ENCODE measurements around the gene PCBP3.
"Not testable (repeated sequence)": the region's sequence is repeated elsewhere in the genome, so short reads cannot be mapped to it uniquely, and the experiment has no call there.

The PCBP3 gene

GRCh38 chr21:45642122-45642813 is 1.3 kb upstream of the PCBP3 start:
- Histone ChIP-seq H3K4me1 (ENCODE audit: control insufficient read depth in 1 of 2, insufficient read depth in 2 of 2, low read length in 2 of 2) (peaks cover 20 to 27% of the 10 kb centered on the region in 2 donors), H3K27me3 (ENCODE audit: control insufficient read depth in 1 of 2, insufficient read depth in 2 of 2, low read length in 2 of 2) (peaks cover 3 to 18% of the 10 kb centered on the region in 2 donors), H3K9ac (ENCODE audit: low read depth in 1 of 2, low read length in 2 of 2) (no peak overlapping the region), H3K4me3 (ENCODE audit: low read depth in 1 of 2, low read length in 2 of 2) (no peak overlapping the region), H3K27ac (ENCODE audit: low read depth, low read length) (no peak overlapping the region), H3K36me3 (ENCODE audit: control insufficient read depth in 1 of 2, insufficient read depth in 2 of 2, low read length in 2 of 2) (no peaks in the 10 kb centered on the region), H3K9me3 (ENCODE audit: control insufficient read depth in 1 of 2, low read length in 2 of 2) (no peaks in the 10 kb centered on the region)

- Histone ChIP-seq H3K4me1 (ENCODE audit: control insufficient read depth in 1 of 2, insufficient read depth in 2 of 2, low read length in 2 of 2) (peaks cover 20 to 27% of the 10 kb centered on the region in 2 donors), H3K27ac (ENCODE audit: low read depth, low read length) (no peak overlapping the region), H3K27me3 (ENCODE audit: control insufficient read depth in 1 of 2, insufficient read depth in 2 of 2, low read length in 2 of 2) (peaks cover 3 to 18% of the 10 kb centered on the region in 2 donors), H3K9me3 (ENCODE audit: control insufficient read depth in 1 of 2, low read length in 2 of 2) (no peaks in the 10 kb centered on the region), H3K4me3 (ENCODE audit: low read depth in 1 of 2, low read length in 2 of 2) (no peak overlapping the region), H3K36me3 (ENCODE audit: control insufficient read depth in 1 of 2, insufficient read depth in 2 of 2, low read length in 2 of 2) (no peaks in the 10 kb centered on the region), H3K9ac (ENCODE audit: low read depth in 1 of 2, low read length in 2 of 2) (peak overlapping the region in 1 of 2 donors; percentile 17)
These were observed 749 bp downstream of the PCBP3 start for GRCh38 chr21:45644041-45644906.

- Histone ChIP-seq H3K9ac (ENCODE audit: low read depth in 1 of 2, low read length in 2 of 2) (no peak overlapping the region), H3K4me1 (ENCODE audit: control insufficient read depth in 1 of 2, insufficient read depth in 2 of 2, low read length in 2 of 2) (no peaks in the 10 kb centered on the region), H3K27ac (ENCODE audit: low read depth, low read length) (no peak overlapping the region), H3K36me3 (ENCODE audit: control insufficient read depth in 1 of 2, insufficient read depth in 2 of 2, low read length in 2 of 2) (no peaks in the 10 kb centered on the region), H3K9me3 (ENCODE audit: control insufficient read depth in 1 of 2, low read length in 2 of 2) (no peaks in the 10 kb centered on the region), H3K4me3 (ENCODE audit: low read depth in 1 of 2, low read length in 2 of 2) (no peak overlapping the region), H3K27me3 (ENCODE audit: control insufficient read depth in 1 of 2, insufficient read depth in 2 of 2, low read length in 2 of 2) (peaks cover 0 to 4% of the 10 kb centered on the region in 2 donors)
These were observed 8.4 kb downstream of the PCBP3 start for GRCh38 chr21:45651921-45652320.

- no peaks in the 10 kb centered on the region for H3K9me3 ChIP-seq (ENCODE audit: control insufficient read depth in 1 of 2, low read length in 2 of 2)
- no peak overlapping the region for H3K27ac ChIP-seq (ENCODE audit: low read depth, low read length)
- no peaks in the 10 kb centered on the region for H3K4me1 ChIP-seq (ENCODE audit: control insufficient read depth in 1 of 2, insufficient read depth in 2 of 2, low read length in 2 of 2)
- H3K27me3 ChIP-seq (ENCODE audit: control insufficient read depth in 1 of 2, insufficient read depth in 2 of 2, low read length in 2 of 2): no peaks in the 10 kb centered on the region
- no peak overlapping the region for H3K4me3 ChIP-seq (ENCODE audit: low read depth in 1 of 2, low read length in 2 of 2)
- no peaks in the 10 kb centered on the region for H3K36me3 ChIP-seq (ENCODE audit: control insufficient read depth in 1 of 2, insufficient read depth in 2 of 2, low read length in 2 of 2)
- no peak overlapping the region for H3K9ac ChIP-seq (ENCODE audit: low read depth in 1 of 2, low read length in 2 of 2)
These were observed 11.6 kb downstream of the PCBP3 start for GRCh38 chr21:45655124-45655523.

- not testable (repeated sequence) for H3K27ac ChIP-seq (ENCODE audit: low read depth, low read length); H3K9me3 ChIP-seq (ENCODE audit: control insufficient read depth in 1 of 2, low read length in 2 of 2); H3K27me3 ChIP-seq (ENCODE audit: control insufficient read depth in 1 of 2, insufficient read depth in 2 of 2, low read length in 2 of 2); H3K36me3 ChIP-seq (ENCODE audit: control insufficient read depth in 1 of 2, insufficient read depth in 2 of 2, low read length in 2 of 2); H3K4me3 ChIP-seq (ENCODE audit: low read depth in 1 of 2, low read length in 2 of 2); H3K4me1 ChIP-seq (ENCODE audit: control insufficient read depth in 1 of 2, insufficient read depth in 2 of 2, low read length in 2 of 2); H3K9ac ChIP-seq (ENCODE audit: low read depth in 1 of 2, low read length in 2 of 2)
These were observed 12.6 kb downstream of the PCBP3 start for GRCh38 chr21:45656114-45656513.

- H3K36me3 ChIP-seq (ENCODE audit: control insufficient read depth in 1 of 2, insufficient read depth in 2 of 2, low read length in 2 of 2); H3K4me1 ChIP-seq (ENCODE audit: control insufficient read depth in 1 of 2, insufficient read depth in 2 of 2, low read length in 2 of 2); H3K27me3 ChIP-seq (ENCODE audit: control insufficient read depth in 1 of 2, insufficient read depth in 2 of 2, low read length in 2 of 2); H3K27ac ChIP-seq (ENCODE audit: low read depth, low read length); H3K4me3 ChIP-seq (ENCODE audit: low read depth in 1 of 2, low read length in 2 of 2); H3K9ac ChIP-seq (ENCODE audit: low read depth in 1 of 2, low read length in 2 of 2); H3K9me3 ChIP-seq (ENCODE audit: control insufficient read depth in 1 of 2, low read length in 2 of 2): not testable (repeated sequence)
These were observed 18.5 kb downstream of the PCBP3 start for GRCh38 chr21:45661913-45662622.

- not testable (repeated sequence) for H3K27ac ChIP-seq (ENCODE audit: low read depth, low read length); H3K4me3 ChIP-seq (ENCODE audit: low read depth in 1 of 2, low read length in 2 of 2); H3K4me1 ChIP-seq (ENCODE audit: control insufficient read depth in 1 of 2, insufficient read depth in 2 of 2, low read length in 2 of 2); H3K9ac ChIP-seq (ENCODE audit: low read depth in 1 of 2, low read length in 2 of 2); H3K36me3 ChIP-seq (ENCODE audit: control insufficient read depth in 1 of 2, insufficient read depth in 2 of 2, low read length in 2 of 2); H3K27me3 ChIP-seq (ENCODE audit: control insufficient read depth in 1 of 2, insufficient read depth in 2 of 2, low read length in 2 of 2)
- peaks cover 0 to 11% of the 10 kb centered on the region in 2 donors for H3K9me3 ChIP-seq (ENCODE audit: control insufficient read depth in 1 of 2, low read length in 2 of 2)
These were observed 19.2 kb downstream of the PCBP3 start for GRCh38 chr21:45662623-45663245.

- no peaks in the 10 kb centered on the region for H3K27me3 ChIP-seq (ENCODE audit: control insufficient read depth in 1 of 2, insufficient read depth in 2 of 2, low read length in 2 of 2)
- no peak overlapping the region for H3K27ac ChIP-seq (ENCODE audit: low read depth, low read length)
- H3K36me3 ChIP-seq (ENCODE audit: control insufficient read depth in 1 of 2, insufficient read depth in 2 of 2, low read length in 2 of 2): no peaks in the 10 kb centered on the region
- peaks cover 0 to 13% of the 10 kb centered on the region in 2 donors for H3K9me3 ChIP-seq (ENCODE audit: control insufficient read depth in 1 of 2, low read length in 2 of 2)
- H3K4me1 ChIP-seq (ENCODE audit: control insufficient read depth in 1 of 2, insufficient read depth in 2 of 2, low read length in 2 of 2): no peaks in the 10 kb centered on the region
- H3K9ac ChIP-seq (ENCODE audit: low read depth in 1 of 2, low read length in 2 of 2): no peak overlapping the region
- H3K4me3 ChIP-seq (ENCODE audit: low read depth in 1 of 2, low read length in 2 of 2): no peak overlapping the region
These were observed 25.9 kb downstream of the PCBP3 start for GRCh38 chr21:45669382-45669781.

- Histone ChIP-seq H3K9ac (ENCODE audit: low read depth in 1 of 2, low read length in 2 of 2) (no peak overlapping the region), H3K9me3 (ENCODE audit: control insufficient read depth in 1 of 2, low read length in 2 of 2) (peaks cover 0 to 13% of the 10 kb centered on the region in 2 donors), H3K27ac (ENCODE audit: low read depth, low read length) (no peak overlapping the region), H3K4me3 (ENCODE audit: low read depth in 1 of 2, low read length in 2 of 2) (no peak overlapping the region), H3K27me3 (ENCODE audit: control insufficient read depth in 1 of 2, insufficient read depth in 2 of 2, low read length in 2 of 2) (no peaks in the 10 kb centered on the region), H3K4me1 (ENCODE audit: control insufficient read depth in 1 of 2, insufficient read depth in 2 of 2, low read length in 2 of 2) (no peaks in the 10 kb centered on the region), H3K36me3 (ENCODE audit: control insufficient read depth in 1 of 2, insufficient read depth in 2 of 2, low read length in 2 of 2) (no peaks in the 10 kb centered on the region)
These were observed 27.2 kb downstream of the PCBP3 start for GRCh38 chr21:45670731-45671130.

GRCh38 chr21:45678790-45679189 is 35.3 kb downstream of the PCBP3 start:
- not testable (repeated sequence) for H3K4me3 ChIP-seq (ENCODE audit: low read depth in 1 of 2, low read length in 2 of 2); H3K9me3 ChIP-seq (ENCODE audit: control insufficient read depth in 1 of 2, low read length in 2 of 2); H3K9ac ChIP-seq (ENCODE audit: low read depth in 1 of 2, low read length in 2 of 2); H3K36me3 ChIP-seq (ENCODE audit: control insufficient read depth in 1 of 2, insufficient read depth in 2 of 2, low read length in 2 of 2); H3K4me1 ChIP-seq (ENCODE audit: control insufficient read depth in 1 of 2, insufficient read depth in 2 of 2, low read length in 2 of 2); H3K27ac ChIP-seq (ENCODE audit: low read depth, low read length); H3K27me3 ChIP-seq (ENCODE audit: control insufficient read depth in 1 of 2, insufficient read depth in 2 of 2, low read length in 2 of 2)

All from duodenal mucosa (tissue), 2 donors.